ENCODE measurements around the gene CXCL16. TPM values are rescaled to one million over a fixed set of nuclear protein-coding genes. Genes with fewer than 3 reads are reported as not detected.
A peak's percentile ranks its signal among the peaks of the same experiment; 100 is the strongest.

The CXCL16 gene
- total and polyA plus RNA-seq, 2 of the 13 experiments (the other 11 are each of a cell fraction or from before 2014, with no cell fraction given) = 9.4 to 101 TPM

- TF ChIP-seq ZBTB40 (IDR thresholded peaks at IDR 0.05) (no peak), ZBTB40 (CRISPR knock-in tag; IDR thresholded peaks at IDR 0.05) (no peak), ZNF326 (CRISPR knock-in tag; IDR thresholded peaks at IDR 0.05; ENCODE audit: borderline replicate concordance) (no peak), MBNL3 (CRISPR knock-in tag; conservative IDR thresholded peaks at IDR 0.05) (no peak), MEF2D (CRISPR knock-in tag; IDR thresholded peaks at IDR 0.05) (peak; percentile 61; the same call in 1 of the 2 replicates), SRSF9 (IDR thresholded peaks at IDR 0.05; ENCODE audit: borderline replicate concordance, insufficient read depth, low read depth, low read length, poor library complexity, severe bottlenecking) (no peak), PTBP1 (IDR thresholded peaks at IDR 0.05; ENCODE audit: low read depth, low read length, poor library complexity, severe bottlenecking) (no peak), ZNF564 (CRISPR knock-in tag; IDR thresholded peaks at IDR 0.05) (peak; percentile 49; the same call in 1 of the 2 replicates), NR2F6 (IDR thresholded peaks at IDR 0.05) (peak; percentile 70), NR2F6 (CRISPR knock-in tag; IDR thresholded peaks at IDR 0.05) (peak; percentile 88), ZKSCAN8 (CRISPR knock-in tag; IDR thresholded peaks at IDR 0.05; ENCODE audit: borderline replicate concordance) (peak; percentile 78), PHF8 (CRISPR knock-in tag; IDR thresholded peaks at IDR 0.05) (peak; percentile 62), MYPOP (CRISPR knock-in tag; IDR thresholded peaks at IDR 0.05) (no peak), ARNTL (CRISPR knock-in tag; IDR thresholded peaks at IDR 0.05) (no peak), GZF1 (CRISPR knock-in tag; IDR thresholded peaks at IDR 0.05) (no peak), ZBTB1 (CRISPR knock-in tag; IDR thresholded peaks at IDR 0.05; ENCODE audit: borderline replicate concordance) (no peak), KAT7 (CRISPR knock-in tag; IDR thresholded peaks at IDR 0.05; ENCODE audit: borderline replicate concordance) (peak; percentile 69; the same call in 1 of the 2 replicates), NFRKB (IDR thresholded peaks at IDR 0.05) (no peak), NFYB (CRISPR knock-in tag; IDR thresholded peaks at IDR 0.05) (no peak)
- TF ChIP-seq, protein P1, sequence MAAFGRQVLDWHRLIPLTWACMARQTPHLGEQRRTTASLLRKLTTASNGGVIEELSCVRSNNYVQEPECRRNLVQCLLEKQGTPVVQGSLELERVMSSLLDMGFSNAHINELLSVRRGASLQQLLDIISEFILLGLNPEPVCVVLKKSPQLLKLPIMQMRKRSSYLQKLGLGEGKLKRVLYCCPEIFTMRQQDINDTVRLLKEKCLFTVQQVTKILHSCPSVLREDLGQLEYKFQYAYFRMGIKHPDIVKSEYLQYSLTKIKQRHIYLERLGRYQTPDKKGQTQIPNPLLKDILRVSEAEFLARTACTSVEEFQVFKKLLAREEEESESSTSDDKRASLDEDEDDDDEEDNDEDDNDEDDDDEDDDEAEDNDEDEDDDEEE (CRISPR knock-in tag; IDR thresholded peaks at IDR 0.05) = no peak
Measured at GRCh38 chr17:4777969-4778760, 38.4 kb upstream of the CXCL16 start (continued).

Measured in HepG2 (cell line).